DMS114 treated with DMSO at 0.1 percent for 48 hours (cell line): Measurements from ENCODE around the gene CNGB1.
"Not testable (repeated sequence)": the region's sequence is repeated elsewhere in the genome, so short reads cannot be mapped to it uniquely, and the experiment has no call there.

Experiments
- DNase-seq: peaks from one replicate; lab custom pipeline; 2025; ENCODE audit not compliant: unreplicated experiment; lab: John Stamatoyannopoulos, UW

Gene CNGB1

DNA sequence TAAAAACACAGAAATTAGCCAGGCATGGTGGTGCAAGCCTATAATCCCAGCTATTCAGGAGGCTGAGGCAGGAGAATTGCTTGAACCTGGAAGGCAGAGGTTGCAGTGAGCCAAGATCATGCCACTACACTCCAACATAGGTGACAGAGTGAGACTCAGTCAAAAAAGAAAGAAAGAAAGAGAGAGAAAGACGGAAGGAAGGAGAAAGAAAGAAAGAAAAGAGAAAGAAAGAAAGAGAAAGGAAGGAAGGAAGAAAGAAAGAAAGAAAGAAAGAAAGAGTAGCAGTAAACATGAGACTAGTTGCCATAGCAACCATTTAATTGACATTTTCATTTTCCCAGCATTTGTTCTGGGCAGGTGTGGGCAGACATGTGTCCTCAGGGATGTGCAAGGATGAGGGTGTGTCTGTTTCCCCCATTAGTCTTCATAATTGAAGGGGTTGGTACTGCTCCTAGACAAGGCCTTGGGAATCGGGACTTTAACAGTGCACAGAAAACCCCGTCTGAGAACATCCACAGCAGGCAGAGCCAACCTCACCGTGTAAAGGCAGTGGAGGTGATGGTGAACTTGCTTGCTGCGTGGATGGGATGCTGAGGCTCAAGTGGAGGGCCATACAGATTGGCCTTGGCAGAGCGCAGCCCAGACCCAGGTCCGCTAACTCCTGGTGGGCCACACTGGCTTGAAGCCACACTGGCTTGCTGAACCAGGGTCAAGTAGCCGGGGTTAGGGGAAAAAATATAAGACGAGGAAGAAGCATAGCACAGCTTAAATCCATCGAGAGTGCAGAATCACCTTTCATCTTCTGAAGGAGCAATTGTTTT is 133.4 kb downstream of the CNGB1 start:
- DNase-seq: no peak

DNA sequence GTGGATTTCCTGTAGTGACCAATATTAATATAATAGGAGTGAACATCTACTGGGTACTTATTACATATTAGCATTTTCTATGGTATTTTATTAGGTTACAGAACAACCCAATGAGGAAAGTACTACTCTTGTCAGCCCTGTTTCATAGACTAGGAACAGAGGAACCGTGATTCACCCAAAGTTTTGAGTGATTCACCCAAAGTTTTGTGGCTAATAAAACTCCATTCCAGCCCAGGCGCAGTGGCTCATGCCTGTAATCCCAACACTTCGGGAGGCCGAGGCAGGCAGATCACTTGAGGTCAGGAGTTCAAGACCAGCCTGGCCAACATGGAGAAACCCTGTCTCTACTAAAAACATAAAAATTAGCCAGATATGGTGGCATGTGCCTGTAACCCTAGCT is 135.5 kb downstream of the CNGB1 start:
- not testable (repeated sequence) for DNase-seq

DNA sequence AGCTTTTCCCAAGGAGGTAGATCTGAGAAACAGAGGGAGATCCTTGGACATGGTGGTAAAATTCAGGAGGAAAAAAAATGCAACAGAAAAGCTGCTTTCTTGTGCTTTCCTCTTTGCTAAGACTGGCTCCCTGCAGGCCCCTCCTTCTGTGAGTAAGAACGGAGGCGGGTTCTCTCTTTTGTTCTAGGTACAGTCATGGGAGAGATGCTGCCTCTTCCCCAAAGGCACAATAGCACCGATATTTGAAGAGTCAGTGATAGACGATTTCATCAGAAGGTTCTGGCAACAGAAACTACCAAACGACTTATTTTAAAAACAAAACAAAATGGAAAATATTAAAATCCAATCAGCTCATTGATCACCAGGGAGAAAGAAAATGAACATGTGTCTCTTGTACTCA is 136.0 kb downstream of the CNGB1 start:
- no peak for DNase-seq
